Measurements from ENCODE around the gene ZNF579.

DNA sequence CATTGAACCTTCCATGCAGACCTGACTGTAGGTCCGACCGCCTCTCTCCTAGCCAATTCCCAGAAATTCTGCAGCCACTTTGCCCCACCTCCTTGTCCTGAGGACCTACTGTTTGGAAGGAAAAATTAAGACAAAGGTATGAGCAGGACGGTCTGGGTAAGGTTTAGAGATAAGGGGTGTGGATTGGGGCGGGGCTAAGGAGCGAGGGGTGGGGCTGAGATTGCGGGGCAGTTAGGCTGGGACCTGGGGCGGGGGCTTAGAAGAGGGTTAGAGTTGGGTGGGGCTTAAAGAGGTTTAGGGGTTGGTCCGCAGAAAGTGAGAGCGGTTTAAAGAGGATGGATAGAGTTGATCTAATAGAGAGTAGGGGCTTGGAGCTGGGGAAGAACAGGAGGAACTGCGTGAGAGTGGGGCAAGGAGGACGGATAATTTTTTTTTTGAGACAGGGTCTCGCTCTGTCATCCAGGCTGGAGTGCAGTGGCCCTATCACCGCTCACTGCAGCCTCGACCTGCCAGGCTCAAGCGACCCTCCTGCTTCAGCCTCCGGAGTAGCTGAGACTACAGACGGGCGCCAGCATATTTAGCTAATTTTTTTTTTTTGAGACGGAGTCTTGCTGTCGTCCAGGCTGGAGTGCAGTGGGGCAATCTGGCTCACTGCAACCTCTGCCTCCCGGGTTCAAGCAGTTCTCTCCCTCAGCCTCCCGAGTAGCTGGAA lies 23.1 kb upstream of the ZNF579 start:
- TF ChIP-seq, protein P1, sequence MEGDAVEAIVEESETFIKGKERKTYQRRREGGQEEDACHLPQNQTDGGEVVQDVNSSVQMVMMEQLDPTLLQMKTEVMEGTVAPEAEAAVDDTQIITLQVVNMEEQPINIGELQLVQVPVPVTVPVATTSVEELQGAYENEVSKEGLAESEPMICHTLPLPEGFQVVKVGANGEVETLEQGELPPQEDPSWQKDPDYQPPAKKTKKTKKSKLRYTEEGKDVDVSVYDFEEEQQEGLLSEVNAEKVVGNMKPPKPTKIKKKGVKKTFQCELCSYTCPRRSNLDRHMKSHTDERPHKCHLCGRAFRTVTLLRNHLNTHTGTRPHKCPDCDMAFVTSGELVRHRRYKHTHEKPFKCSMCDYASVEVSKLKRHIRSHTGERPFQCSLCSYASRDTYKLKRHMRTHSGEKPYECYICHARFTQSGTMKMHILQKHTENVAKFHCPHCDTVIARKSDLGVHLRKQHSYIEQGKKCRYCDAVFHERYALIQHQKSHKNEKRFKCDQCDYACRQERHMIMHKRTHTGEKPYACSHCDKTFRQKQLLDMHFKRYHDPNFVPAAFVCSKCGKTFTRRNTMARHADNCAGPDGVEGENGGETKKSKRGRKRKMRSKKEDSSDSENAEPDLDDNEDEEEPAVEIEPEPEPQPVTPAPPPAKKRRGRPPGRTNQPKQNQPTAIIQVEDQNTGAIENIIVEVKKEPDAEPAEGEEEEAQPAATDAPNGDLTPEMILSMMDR (IDR thresholded peaks at IDR 0.05; ENCODE audit: low read length): no peak
- TF ChIP-seq EZH2 (optimal IDR thresholded peaks at IDR 0.05; ENCODE audit: low read depth, low read length) (no peak), EZH2phosphoT487 (IDR thresholded peaks at IDR 0.05; ENCODE audit: low read length) (no peak)

Measured in MM.1S (cell line).